NCI-H82 treated with DMSO at 0.1 percent for 48 hours (cell line): ENCODE measurements around the gene DCDC2B.
"Not testable (repeated sequence)": the region's sequence is repeated elsewhere in the genome, so short reads cannot be mapped to it uniquely, and the experiment has no call there.

Experiments
- DNase-seq: peaks from one replicate; lab custom pipeline; 2025; ENCODE audit not compliant: unreplicated experiment; lab: John Stamatoyannopoulos, UW

Gene DCDC2B

DNA sequence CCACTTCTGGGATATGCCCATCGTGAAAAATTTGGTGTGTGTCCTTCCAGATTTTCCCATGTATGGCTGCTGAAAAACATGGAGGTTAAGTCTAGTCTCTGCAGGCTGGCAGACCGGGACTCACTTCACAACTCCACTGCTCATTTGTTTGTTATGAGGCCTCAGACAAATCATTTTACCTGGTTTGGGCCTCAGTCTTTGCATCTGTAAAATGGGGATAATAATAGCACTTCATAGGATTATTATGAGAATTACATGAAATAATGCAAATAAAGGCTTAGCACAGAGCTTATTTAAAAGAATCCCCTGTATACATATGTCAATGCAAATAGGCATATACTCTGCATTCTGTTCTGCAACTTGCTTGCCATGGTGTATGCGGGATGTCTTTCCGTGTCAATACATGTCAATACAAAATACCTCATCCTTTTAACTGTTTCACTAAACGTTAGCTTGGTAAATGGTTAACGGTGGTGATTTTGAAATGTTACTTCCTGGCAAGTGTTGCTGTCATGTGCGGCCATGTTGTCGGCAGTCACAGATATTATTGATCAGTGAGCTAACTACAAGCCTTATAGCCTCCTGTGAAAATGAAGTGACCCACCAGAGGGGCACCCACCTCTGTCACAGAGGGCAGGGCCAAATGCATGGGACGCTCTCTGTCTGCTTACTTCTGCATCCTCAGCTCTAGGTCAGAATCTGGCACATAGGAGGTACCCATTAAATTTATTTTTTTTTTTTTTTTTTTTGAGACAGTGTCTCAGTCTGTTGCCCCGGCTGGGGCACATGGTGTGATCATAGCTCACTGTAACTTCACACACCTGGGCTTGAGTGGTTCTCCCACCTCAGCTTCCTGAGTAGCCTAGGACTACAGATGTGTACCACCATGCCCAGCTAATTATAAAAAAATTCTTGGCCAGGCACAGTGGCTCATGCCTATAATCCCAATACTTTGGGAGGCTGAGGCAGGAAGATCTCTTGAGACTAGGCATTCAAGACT lies 46.5 kb downstream of the DCDC2B start:
- no peak for DNase-seq

DNA sequence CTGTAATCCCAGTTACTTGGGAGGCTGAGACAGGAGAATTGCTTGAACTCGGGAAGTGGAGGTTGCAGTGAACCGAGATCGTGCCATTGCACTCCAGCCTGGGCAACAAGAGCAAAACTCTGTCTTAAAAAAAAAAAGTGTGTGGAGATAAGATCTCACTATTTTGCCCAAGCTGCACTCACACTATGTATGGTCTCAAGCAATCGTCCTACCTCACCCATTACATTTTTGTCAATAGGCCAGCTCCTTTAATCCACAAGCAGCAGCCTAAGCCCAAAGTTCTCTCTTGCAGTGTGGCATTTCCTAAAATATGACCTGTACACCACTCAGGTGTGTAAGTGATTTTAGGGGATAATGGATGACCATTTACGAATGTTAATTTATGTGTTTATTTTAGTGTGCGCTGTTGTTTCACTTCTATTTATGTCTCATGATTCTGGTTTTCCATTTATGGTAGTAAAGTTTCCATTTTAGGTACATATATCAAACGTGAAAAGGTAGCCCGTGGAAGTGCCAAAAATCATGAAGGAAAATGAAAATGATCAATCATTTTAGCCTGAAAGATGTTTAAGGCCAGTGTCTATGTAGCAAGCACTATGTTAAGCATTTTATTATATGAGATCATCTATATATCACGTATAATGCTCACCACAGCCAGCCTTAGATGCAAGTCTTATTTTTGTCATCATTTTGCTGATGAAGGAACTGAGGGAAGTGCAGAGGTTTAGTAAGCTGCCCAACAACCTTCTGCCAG lies 47.8 kb downstream of the DCDC2B start:
- no peak for DNase-seq

DNA sequence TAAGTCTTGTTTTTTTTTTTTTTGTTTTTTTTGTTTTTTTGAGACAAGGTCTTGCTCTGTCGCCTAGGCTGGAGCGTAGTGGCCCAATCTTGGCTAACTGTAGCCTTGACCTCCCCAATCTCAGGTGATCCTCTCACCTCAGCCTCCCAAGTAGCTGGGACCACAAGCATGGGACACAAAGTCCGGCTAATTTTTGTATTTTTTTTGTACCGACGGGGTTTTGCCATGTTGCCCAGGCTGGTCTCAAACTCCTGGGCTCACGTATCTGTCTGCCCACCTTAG lies 48.3 kb downstream of the DCDC2B start:
- DNase-seq: no peak

DNA sequence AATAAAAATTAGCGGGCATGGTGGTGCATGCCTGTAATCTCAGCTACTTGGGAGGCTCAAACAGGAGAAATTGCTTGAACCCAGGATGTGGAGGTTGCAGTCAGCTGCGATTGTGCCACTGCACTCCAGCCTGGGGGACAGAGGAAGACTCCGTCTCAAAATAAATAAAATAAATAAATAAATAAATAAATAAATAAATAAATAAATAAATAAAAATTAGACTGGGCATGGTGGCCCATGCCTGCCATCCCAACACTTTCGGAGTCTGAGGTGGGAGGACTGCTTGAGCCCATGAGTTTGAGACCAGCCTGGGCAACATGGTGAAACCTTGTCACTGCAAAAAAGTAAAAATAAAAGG lies 54.3 kb downstream of the DCDC2B start:
- DNase-seq: not testable (repeated sequence)

DNA sequence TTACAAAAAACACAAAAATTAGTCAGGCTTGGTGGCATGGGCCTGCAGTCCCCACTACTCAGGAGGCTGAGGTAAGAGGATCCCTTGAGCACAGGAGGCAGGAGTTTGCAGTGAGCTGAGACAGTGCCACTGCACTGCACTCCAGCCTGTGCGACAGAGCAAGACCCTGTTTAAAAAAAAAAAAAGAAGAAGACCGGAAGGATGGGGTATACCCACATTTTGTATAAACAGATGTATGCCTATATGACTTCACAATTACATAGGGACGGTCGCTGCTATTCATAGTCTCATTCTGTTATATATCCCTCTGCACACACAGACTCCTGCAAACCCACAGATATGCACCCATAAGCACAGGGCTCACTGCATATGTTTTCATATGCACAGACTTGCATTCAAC lies 54.9 kb downstream of the DCDC2B start:
- no peak for DNase-seq
